Measurements from ENCODE around the gene RELN.
"Not testable (repeated sequence)": the region's sequence is repeated elsewhere in the genome, so short reads cannot be mapped to it uniquely, and the experiment has no call there.

RELN gene

GRCh38 chr7:103824251-103824650, 165.2 kb downstream of the RELN start:
- no peak for DNase-seq

- DNase-seq, result no peak
Measured at GRCh38 chr7:103823084-103823483, 166.4 kb downstream of the RELN start.

GRCh38 chr7:103821092-103821491, 168.4 kb downstream of the RELN start:
- no peak for DNase-seq

- DNase-seq, result not testable (repeated sequence)
Measured at GRCh38 chr7:103815972-103816371, 173.5 kb downstream of the RELN start.

GRCh38 chr7:103813970-103814369, 175.5 kb downstream of the RELN start:
- no peak for DNase-seq

GRCh38 chr7:103811997-103812396, 177.5 kb downstream of the RELN start:
- DNase-seq, result no peak

GRCh38 chr7:103811290-103811689, 178.2 kb downstream of the RELN start:
- DNase-seq, result no peak

GRCh38 chr7:103810112-103810744, 179.2 kb downstream of the RELN start:
- DNase-seq, result no peak

GRCh38 chr7:103809229-103809994, 180.0 kb downstream of the RELN start:
- no peak for DNase-seq

GRCh38 chr7:103805346-103805745, 184.1 kb downstream of the RELN start:
- no peak for DNase-seq

GRCh38 chr7:103803631-103804030, 185.8 kb downstream of the RELN start:
- no peak for DNase-seq

GRCh38 chr7:103799298-103799697, 190.2 kb downstream of the RELN start:
- no peak for DNase-seq

- no peak for DNase-seq
Measured at GRCh38 chr7:103797647-103798307, 191.7 kb downstream of the RELN start.

- no peak for DNase-seq
Measured at GRCh38 chr7:103796327-103796962, 193.0 kb downstream of the RELN start.

- peak; percentile 46 for DNase-seq
Measured at GRCh38 chr7:103795787-103796186, 193.7 kb downstream of the RELN start.

GRCh38 chr7:103795107-103795506, 194.4 kb downstream of the RELN start:
- no peak for DNase-seq

GRCh38 chr7:103794424-103794823, 195.0 kb downstream of the RELN start:
- DNase-seq, result no peak

GRCh38 chr7:103793614-103794013, 195.8 kb downstream of the RELN start:
- DNase-seq, result no peak

- no peak for DNase-seq
Measured at GRCh38 chr7:103791894-103792293, 197.6 kb downstream of the RELN start.

GRCh38 chr7:103787041-103787440, 202.4 kb downstream of the RELN start:
- not testable (repeated sequence) for DNase-seq

- DNase-seq, result no peak
Measured at GRCh38 chr7:103784646-103785286, 204.7 kb downstream of the RELN start.

GRCh38 chr7:103781409-103781808, 208.0 kb downstream of the RELN start:
- DNase-seq, result no peak

GRCh38 chr7:103780561-103780960, 208.9 kb downstream of the RELN start:
- not testable (repeated sequence) for DNase-seq
